ENCODE measurements around the gene ZGLP1.

The ZGLP1 gene

DNA sequence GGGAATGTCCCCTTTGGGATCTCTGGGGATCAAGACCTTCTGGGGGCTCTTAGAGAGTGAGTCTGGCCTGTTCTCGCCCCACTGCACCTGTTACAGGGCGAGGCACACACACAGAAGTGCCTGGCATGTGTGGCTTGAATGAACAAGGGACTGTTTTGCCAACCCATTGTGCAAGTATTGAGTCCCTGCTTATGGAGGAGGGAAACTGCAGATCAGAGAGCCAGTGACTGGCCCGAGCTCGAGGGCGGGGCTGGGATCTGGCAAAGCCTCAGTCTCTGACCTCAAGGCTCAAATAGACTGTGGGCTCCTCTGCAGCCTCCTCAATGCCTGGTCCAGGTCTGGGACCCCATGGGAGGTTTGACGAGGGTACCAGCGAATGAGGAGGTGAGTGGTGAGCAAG, 18.2 kb upstream of the ZGLP1 start:
- H3K9me3 ChIP-seq (ENCODE audit: low read length) = no peaks in the 10 kb centered on the region

DNA sequence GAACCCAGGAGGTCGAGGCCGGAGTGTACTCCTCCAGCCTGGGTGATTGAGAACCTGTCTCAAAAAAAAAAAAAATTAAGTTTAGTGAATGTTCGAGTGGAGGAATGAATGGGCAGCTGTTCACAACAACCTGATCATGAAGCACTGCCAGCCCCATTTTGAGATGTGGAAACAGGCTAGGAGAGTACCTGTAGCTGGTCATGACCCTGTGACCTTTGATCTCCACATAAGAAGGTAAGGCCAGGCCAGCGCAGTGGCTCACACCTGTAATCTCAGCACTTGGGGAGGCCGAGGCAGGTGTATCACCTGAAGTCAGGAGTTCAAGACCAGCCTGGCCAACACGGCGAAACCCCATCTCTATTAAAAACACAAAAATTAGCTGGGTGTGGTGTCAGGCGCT, 16.1 kb upstream of the ZGLP1 start:
- TF ChIP-seq, protein P1, sequence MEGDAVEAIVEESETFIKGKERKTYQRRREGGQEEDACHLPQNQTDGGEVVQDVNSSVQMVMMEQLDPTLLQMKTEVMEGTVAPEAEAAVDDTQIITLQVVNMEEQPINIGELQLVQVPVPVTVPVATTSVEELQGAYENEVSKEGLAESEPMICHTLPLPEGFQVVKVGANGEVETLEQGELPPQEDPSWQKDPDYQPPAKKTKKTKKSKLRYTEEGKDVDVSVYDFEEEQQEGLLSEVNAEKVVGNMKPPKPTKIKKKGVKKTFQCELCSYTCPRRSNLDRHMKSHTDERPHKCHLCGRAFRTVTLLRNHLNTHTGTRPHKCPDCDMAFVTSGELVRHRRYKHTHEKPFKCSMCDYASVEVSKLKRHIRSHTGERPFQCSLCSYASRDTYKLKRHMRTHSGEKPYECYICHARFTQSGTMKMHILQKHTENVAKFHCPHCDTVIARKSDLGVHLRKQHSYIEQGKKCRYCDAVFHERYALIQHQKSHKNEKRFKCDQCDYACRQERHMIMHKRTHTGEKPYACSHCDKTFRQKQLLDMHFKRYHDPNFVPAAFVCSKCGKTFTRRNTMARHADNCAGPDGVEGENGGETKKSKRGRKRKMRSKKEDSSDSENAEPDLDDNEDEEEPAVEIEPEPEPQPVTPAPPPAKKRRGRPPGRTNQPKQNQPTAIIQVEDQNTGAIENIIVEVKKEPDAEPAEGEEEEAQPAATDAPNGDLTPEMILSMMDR (IDR thresholded peaks at IDR 0.05; ENCODE audit: low read length) = no peak
- TF ChIP-seq EZH2 (IDR thresholded peaks at IDR 0.05; ENCODE audit: borderline replicate concordance, low read length) = no peak
- Histone ChIP-seq H3K9me2 (ENCODE audit: low read depth, low read length) (no peaks in the 10 kb centered on the region), H3K79me2 (ENCODE audit: insufficient read depth, low read length) (no peaks in the 10 kb centered on the region), H3K27ac (ENCODE audit: low read depth, low read length, poor library complexity, severe bottlenecking) (peak overlapping the region; percentile 75), H3K36me3 (ENCODE audit: insufficient read depth, low read length) (peaks cover 89% of the 10 kb centered on the region), H3K27me3 (ENCODE audit: insufficient read depth, low read length) (no peaks in the 10 kb centered on the region), H3F3A (ENCODE audit: insufficient read depth, low read length) (no peaks in the 10 kb centered on the region; the same call in 1 of the 2 replicates), H3K9me3 (ENCODE audit: low read length) (no peaks in the 10 kb centered on the region), H3K4me2 (ENCODE audit: low read length) (no peak overlapping the region), H2AFZ (ENCODE audit: low read length) (no peak overlapping the region), H3K4me1 (ENCODE audit: insufficient read depth, low read length, severe bottlenecking) (peaks cover 19% of the 10 kb centered on the region), H3K9ac (ENCODE audit: low read length) (no peak overlapping the region), H3K4me3 (ENCODE audit: low read depth, low read length, poor library complexity, severe bottlenecking) (no peak overlapping the region), H4K20me1 (ENCODE audit: insufficient read depth, low read length) (no peaks in the 10 kb centered on the region)

More for the DNA sequence above, 18.2 kb upstream of the ZGLP1 start:
- Histone ChIP-seq H3F3A (ENCODE audit: insufficient read depth, low read length) (no peaks in the 10 kb centered on the region; the same call in 1 of the 2 replicates), H2AFZ (ENCODE audit: low read length) (no peak overlapping the region), H3K9me2 (ENCODE audit: low read depth, low read length) (no peaks in the 10 kb centered on the region), H3K4me1 (ENCODE audit: insufficient read depth, low read length, severe bottlenecking) (peaks cover 32% of the 10 kb centered on the region), H3K27ac (ENCODE audit: low read depth, low read length, poor library complexity, severe bottlenecking) (no peak overlapping the region), H3K4me2 (ENCODE audit: low read length) (no peak overlapping the region), H3K79me2 (ENCODE audit: insufficient read depth, low read length) (peaks cover 14% of the 10 kb centered on the region), H3K4me3 (ENCODE audit: low read depth, low read length, poor library complexity, severe bottlenecking) (no peak overlapping the region), H3K9ac (ENCODE audit: low read length) (no peak overlapping the region), H4K20me1 (ENCODE audit: insufficient read depth, low read length) (no peaks in the 10 kb centered on the region), H3K27me3 (ENCODE audit: insufficient read depth, low read length) (no peaks in the 10 kb centered on the region), H3K36me3 (ENCODE audit: insufficient read depth, low read length) (peaks cover 82% of the 10 kb centered on the region)
- TF ChIP-seq, protein P1 (IDR thresholded peaks at IDR 0.05; ENCODE audit: low read length) = no peak
- no peak for TF ChIP-seq EZH2 (IDR thresholded peaks at IDR 0.05; ENCODE audit: borderline replicate concordance, low read length)

DNA sequence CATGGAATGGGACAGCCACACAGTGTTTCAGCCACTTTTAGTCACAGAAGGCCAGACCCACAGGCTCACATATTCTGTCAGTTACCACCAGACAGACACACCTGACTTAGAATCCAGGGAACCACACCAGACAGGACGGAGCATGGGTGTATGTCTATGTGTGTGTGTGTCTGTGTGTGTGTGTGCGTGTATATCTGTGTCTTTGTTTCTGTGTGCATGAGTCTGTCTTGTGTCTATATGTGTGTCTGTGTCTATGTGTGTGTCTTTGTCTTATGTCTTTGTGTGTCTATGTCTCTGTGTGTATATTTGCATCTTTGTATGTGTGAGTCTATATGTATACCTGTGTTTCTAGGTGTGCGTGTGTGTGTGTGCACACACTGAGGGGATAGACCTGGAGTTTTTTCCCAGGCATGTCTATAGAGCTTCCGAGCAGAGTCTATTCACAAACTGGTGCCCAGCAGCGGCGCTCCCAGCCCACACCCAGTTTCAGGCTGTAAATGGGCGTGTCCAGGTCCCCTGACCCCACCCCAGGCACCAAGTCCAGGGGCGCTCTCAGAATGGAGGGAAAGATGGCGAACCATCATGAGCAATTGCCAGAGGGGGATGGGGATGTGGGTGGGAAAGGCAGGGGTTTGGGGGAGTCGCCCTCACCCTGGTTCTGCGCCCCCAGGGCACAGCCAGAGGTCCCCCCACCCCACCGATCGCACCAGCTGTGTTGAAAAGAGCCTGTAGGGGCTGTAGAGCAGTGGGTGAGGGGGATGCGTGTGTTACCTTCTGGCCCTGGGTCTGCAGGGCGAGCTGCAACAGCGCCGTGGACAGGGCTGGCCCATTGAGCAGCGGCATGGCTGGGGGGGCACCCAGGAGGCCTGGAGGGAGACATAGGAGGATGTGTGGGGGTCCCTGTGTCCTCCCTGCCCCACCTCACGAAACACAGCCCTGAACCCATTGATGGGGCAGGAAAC, 12.5 kb upstream of the ZGLP1 start:
- Histone ChIP-seq H3K27ac (ENCODE audit: low read depth, low read length, poor library complexity, severe bottlenecking) (no peak overlapping the region), H3K9ac (ENCODE audit: low read length) (no peak overlapping the region), H2AFZ (ENCODE audit: low read length) (no peak overlapping the region), H3K4me3 (ENCODE audit: low read depth, low read length, poor library complexity, severe bottlenecking) (no peak overlapping the region), H3K4me1 (ENCODE audit: insufficient read depth, low read length, severe bottlenecking) (peaks cover 18% of the 10 kb centered on the region), H3K79me2 (ENCODE audit: insufficient read depth, low read length) (no peaks in the 10 kb centered on the region), H3K36me3 (ENCODE audit: insufficient read depth, low read length) (peaks cover 84% of the 10 kb centered on the region), H3F3A (ENCODE audit: insufficient read depth, low read length) (no peaks in the 10 kb centered on the region; the same call in 1 of the 2 replicates), H3K27me3 (ENCODE audit: insufficient read depth, low read length) (no peaks in the 10 kb centered on the region), H4K20me1 (ENCODE audit: insufficient read depth, low read length) (no peaks in the 10 kb centered on the region), H3K9me3 (ENCODE audit: low read length) (no peaks in the 10 kb centered on the region), H3K9me2 (ENCODE audit: low read depth, low read length) (no peaks in the 10 kb centered on the region), H3K4me2 (ENCODE audit: low read length) (no peak overlapping the region)
- TF ChIP-seq EZH2 (IDR thresholded peaks at IDR 0.05; ENCODE audit: borderline replicate concordance, low read length) = no peak
- TF ChIP-seq, protein P1 (IDR thresholded peaks at IDR 0.05; ENCODE audit: low read length) = no peak

Data from OCI-LY1 (cell line).